Panc1 (cell line): ENCODE results near the gene STX3. TPM values are rescaled to one million over a fixed set of nuclear protein-coding genes. Genes with fewer than 3 reads are reported as not detected.

ENCODE experiments used
- ATAC-seq: fragments of 200-7000 bp; cut with Tn5 transposase; 2 replicates; pipeline ENCODE4 v1.9.1; 2020; ENCODE audit warnings: mild to moderate bottlenecking, moderate library complexity
- BruUV-seq: library from RNA; stranded (reverse); fragments of 400-500 nt; replicated peaks from 2 replicates; lab custom pipeline; 2021; lab: Mats Ljungman, UMichigan
- CTCF ChIA-PET: fragments of 300-600 bp; sonication (Branson Sonifier 250); formaldehyde crosslinking; loops from one replicate; lab custom pipeline; 2022; ENCODE audit warnings: antibody characterized with exemption; lab: Charles Lee
- POLR2A ChIA-PET: fragments of 300-600 bp; sonication (Branson Sonifier 250); formaldehyde crosslinking; loops from one replicate; lab custom pipeline; 2022; ENCODE audit warnings: antibody characterized with exemption; lab: Charles Lee
- DNase-seq: peaks from one replicate; pipeline ENCODE4 v3.0.0-alpha.2; 2010; ENCODE audit warnings: low read depth, low spot score
- H3K27ac ChIP-seq: 2 replicates; pipeline ENCODE4 v1.5.1; 2011; ENCODE audit warnings: mild to moderate bottlenecking, low read length, inconsistent platforms
- H3K27me3 ChIP-seq: fragments of 200-500 bp; sonication (Bioruptor generic); 2 replicates; pipeline ENCODE4 v1.6.0; 2014; ENCODE audit warnings: low read length, inconsistent platforms; ENCODE audit not compliant: control insufficient read depth, insufficient read depth
- H3K36me3 ChIP-seq: fragments of 200-500 bp; sonication (Bioruptor generic); 2 replicates; pipeline ENCODE4 v1.5.1; 2014; ENCODE audit warnings: inconsistent platforms, mild to moderate bottlenecking, low read length, moderate library complexity; ENCODE audit not compliant: control insufficient read depth, insufficient read depth
- H3K4me1 ChIP-seq: 2 replicates; pipeline ENCODE4 v1.5.1; 2011; ENCODE audit warnings: inconsistent platforms, mild to moderate bottlenecking, low read length, moderate library complexity; ENCODE audit not compliant: control insufficient read depth, insufficient read depth
- H3K4me3 ChIP-seq, 2 experiments: 2 replicates each; pipeline ENCODE4 v1.5.1; 2011 to 2012; ENCODE audit warnings: low read depth in 2 of 2, low read length in 2 of 2, mild to moderate bottlenecking in 2 of 2, inconsistent platforms in 1 of 2, moderate library complexity in 1 of 2
- H3K9me3 ChIP-seq: fragments of 200-500 bp; sonication (Bioruptor generic); 2 replicates; pipeline ENCODE4 v1.5.1; 2014; ENCODE audit warnings: low read depth, mild to moderate bottlenecking, inconsistent platforms, low read length, moderate library complexity; ENCODE audit not compliant: control insufficient read depth, insufficient read depth
- POLR2AphosphoS5 ChIP-seq: IDR thresholded peaks from 2 replicates; pipeline ENCODE4 v1.6.1; 2012; ENCODE audit warnings: mild to moderate bottlenecking, low read depth, low read length, moderate library complexity
- SIN3A ChIP-seq: IDR thresholded peaks from 2 replicates; pipeline ENCODE4 v1.6.1; 2012; ENCODE audit warnings: low read depth, mild to moderate bottlenecking, low read length, moderate library complexity, borderline replicate concordance; ENCODE audit not compliant: insufficient read depth
- TCF7L2 ChIP-seq: IDR thresholded peaks from 2 replicates; pipeline ENCODE4 v1.6.1; 2011; ENCODE audit warnings: mild to moderate bottlenecking, low read depth, low read length, inconsistent platforms
- in situ Hi-C: cut with HindIII; loops from 2 replicates; pipeline ENCODE4 v1.10.0; 2016; ENCODE audit warnings: low sequenced_read_pairs, low pct_unique_long_range_greater_than_20kb
- intact Hi-C: fragments of 100-400 bp; cut with micrococcal nuclease; formaldehyde crosslinking; loops from one replicate; pipeline ENCODE4 v1.10.0; 2022; ENCODE audit not compliant: unreplicated experiment
- total RNA-seq: library from RNA; stranded (reverse); gene quantifications from one replicate; pipeline ENCODE4 v1.2.1, GENCODE V29; 2021; ENCODE audit not compliant: unreplicated experiment
- TF ChIP-seq, protein P1 (sequence below): fragments of 450-650 bp; IDR thresholded peaks from 2 replicates; pipeline ENCODE4 v1.5.1; 2017; ENCODE audit warnings: mild to moderate bottlenecking
- TF ChIP-seq, protein P2 (sequence below), 2 experiments: IDR thresholded peaks; 2 replicates each; pipeline ENCODE4 v1.6.1; 2011 to 2012; ENCODE audit warnings: low read depth in 2 of 2, control low read depth in 1 of 2, low read length in 1 of 2, mild to moderate bottlenecking in 1 of 2, moderate library complexity in 1 of 2; ENCODE audit not compliant: insufficient read depth in 1 of 2

STX3 gene
- total RNA-seq, 1 experiment from 2014 or later, result 34.8 TPM

GRCh38 chr11:59707371-59707770 is 47.8 kb upstream of the STX3 start:
- in situ Hi-C loops (no loop called here), intact Hi-C loops (no loop called here)
- DNase-seq, result no peak
- POLR2A ChIA-PET, result no interaction called here
- BruUV-seq, result no TSS peak
- Histone ChIP-seq H3K36me3 (no peaks in the 10 kb centered on the region), H3K4me1 (peaks cover 13% of the 10 kb centered on the region; the same call in 1 of the 2 replicates), H3K27ac (peak overlapping the region; percentile 77), H3K27me3 (no peaks in the 10 kb centered on the region), H3K4me3 (no peak overlapping the region), H3K9me3 (no peaks in the 10 kb centered on the region)
- TF ChIP-seq SIN3A (no peak), TCF7L2 (no peak), POLR2AphosphoS5 (no peak)
- TF ChIP-seq, protein P1, sequence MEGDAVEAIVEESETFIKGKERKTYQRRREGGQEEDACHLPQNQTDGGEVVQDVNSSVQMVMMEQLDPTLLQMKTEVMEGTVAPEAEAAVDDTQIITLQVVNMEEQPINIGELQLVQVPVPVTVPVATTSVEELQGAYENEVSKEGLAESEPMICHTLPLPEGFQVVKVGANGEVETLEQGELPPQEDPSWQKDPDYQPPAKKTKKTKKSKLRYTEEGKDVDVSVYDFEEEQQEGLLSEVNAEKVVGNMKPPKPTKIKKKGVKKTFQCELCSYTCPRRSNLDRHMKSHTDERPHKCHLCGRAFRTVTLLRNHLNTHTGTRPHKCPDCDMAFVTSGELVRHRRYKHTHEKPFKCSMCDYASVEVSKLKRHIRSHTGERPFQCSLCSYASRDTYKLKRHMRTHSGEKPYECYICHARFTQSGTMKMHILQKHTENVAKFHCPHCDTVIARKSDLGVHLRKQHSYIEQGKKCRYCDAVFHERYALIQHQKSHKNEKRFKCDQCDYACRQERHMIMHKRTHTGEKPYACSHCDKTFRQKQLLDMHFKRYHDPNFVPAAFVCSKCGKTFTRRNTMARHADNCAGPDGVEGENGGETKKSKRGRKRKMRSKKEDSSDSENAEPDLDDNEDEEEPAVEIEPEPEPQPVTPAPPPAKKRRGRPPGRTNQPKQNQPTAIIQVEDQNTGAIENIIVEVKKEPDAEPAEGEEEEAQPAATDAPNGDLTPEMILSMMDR, result no peak
- TF ChIP-seq, protein P2, sequence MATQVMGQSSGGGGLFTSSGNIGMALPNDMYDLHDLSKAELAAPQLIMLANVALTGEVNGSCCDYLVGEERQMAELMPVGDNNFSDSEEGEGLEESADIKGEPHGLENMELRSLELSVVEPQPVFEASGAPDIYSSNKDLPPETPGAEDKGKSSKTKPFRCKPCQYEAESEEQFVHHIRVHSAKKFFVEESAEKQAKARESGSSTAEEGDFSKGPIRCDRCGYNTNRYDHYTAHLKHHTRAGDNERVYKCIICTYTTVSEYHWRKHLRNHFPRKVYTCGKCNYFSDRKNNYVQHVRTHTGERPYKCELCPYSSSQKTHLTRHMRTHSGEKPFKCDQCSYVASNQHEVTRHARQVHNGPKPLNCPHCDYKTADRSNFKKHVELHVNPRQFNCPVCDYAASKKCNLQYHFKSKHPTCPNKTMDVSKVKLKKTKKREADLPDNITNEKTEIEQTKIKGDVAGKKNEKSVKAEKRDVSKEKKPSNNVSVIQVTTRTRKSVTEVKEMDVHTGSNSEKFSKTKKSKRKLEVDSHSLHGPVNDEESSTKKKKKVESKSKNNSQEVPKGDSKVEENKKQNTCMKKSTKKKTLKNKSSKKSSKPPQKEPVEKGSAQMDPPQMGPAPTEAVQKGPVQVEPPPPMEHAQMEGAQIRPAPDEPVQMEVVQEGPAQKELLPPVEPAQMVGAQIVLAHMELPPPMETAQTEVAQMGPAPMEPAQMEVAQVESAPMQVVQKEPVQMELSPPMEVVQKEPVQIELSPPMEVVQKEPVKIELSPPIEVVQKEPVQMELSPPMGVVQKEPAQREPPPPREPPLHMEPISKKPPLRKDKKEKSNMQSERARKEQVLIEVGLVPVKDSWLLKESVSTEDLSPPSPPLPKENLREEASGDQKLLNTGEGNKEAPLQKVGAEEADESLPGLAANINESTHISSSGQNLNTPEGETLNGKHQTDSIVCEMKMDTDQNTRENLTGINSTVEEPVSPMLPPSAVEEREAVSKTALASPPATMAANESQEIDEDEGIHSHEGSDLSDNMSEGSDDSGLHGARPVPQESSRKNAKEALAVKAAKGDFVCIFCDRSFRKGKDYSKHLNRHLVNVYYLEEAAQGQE (IDR thresholded peaks at IDR 0.05; ENCODE audit: insufficient read depth in 1 of 2, low read depth in 2 of 2, low read length in 1 of 2), result no peak
- peak; percentile 31 for ATAC-seq
- CTCF ChIA-PET, result no interaction called here

DNA sequence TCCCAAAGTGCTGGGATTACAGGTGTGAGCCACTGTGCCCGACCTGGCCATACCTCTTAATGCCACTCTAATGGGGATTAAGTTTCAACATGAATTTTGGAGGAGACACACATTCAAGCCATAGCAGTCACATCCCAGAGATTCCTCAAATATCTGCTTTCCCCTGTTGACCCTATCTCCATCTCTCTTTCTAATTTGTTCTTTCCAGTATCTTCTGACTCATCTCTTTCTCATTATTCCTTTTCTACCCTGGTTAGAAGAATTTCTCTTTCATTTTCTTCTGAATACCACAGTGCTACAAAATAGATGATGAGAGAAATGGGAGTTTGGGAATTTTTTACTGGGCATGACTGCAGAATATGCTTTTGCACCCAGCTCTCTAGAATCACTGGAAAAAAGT is 46.6 kb upstream of the STX3 start:
- no peaks in the 10 kb centered on the region for H3K9me3 ChIP-seq
- no peak overlapping the region for H3K4me3 ChIP-seq
- intact Hi-C loops, result no loop called here
- BruUV-seq, result no TSS peak
- no peak for TF ChIP-seq POLR2AphosphoS5
- TF ChIP-seq TCF7L2, result no peak
- TF ChIP-seq, protein P2 (IDR thresholded peaks at IDR 0.05; ENCODE audit: insufficient read depth in 1 of 2, low read depth in 2 of 2, low read length in 1 of 2), result no peak
- TF ChIP-seq, protein P1, result no peak
- TF ChIP-seq SIN3A, result no peak
- ChIA-PET POLR2A (interaction anchor here (0.6 kb wide), 1 partner anchor 62 kb away, joined by 3 read pairs; no protein-coding TSS in a partner anchor), CTCF (interaction anchor here (0.6 kb wide), 1 partner anchor 70 kb away, joined by 3 read pairs; no protein-coding TSS in a partner anchor)
- DNase-seq, result no peak
- no peaks in the 10 kb centered on the region for H3K27me3 ChIP-seq
- peaks cover 13% of the 10 kb centered on the region; the same call in 1 of the 2 replicates for H3K4me1 ChIP-seq
- H3K36me3 ChIP-seq, result no peaks in the 10 kb centered on the region
- ATAC-seq, result no peak
- H3K27ac ChIP-seq, result no peak overlapping the region; the same call in 1 of the 2 replicates
- in situ Hi-C loops, result no loop called here
